Measurements from ENCODE around the gene RASGEF1B.
"Not testable (repeated sequence)": the region's sequence is repeated elsewhere in the genome, so short reads cannot be mapped to it uniquely, and the experiment has no call there.

RASGEF1B gene

DNA sequence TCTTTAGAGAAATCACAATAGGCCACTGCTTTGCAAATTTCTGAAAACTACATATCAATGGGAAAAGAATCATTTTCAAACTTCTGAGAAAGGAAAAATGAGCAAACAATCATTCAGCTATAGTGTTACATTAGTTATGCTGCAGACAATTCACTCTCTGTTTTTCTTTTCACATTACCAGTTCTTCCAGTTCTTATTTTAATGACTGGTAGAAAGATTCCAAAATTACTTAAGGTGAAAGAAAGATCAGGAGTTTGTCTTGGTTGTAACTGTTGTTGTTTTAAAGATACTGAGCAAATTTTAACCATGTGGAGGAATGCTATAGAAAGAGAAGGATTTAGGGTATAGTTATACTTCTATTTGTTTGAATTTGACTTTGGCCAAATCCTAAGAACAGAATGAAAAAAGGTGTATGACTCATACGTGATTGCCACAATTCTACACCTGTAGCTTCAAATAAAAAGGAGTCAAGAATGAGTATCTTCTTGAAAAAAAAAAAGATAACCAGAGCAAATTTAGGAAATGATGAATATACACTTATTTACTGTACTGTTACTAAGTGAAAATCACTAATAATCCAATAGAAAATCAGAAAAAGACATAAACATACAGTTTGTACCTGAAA lies 21.0 kb upstream of the RASGEF1B start:
- Histone ChIP-seq H3K9me3 (ENCODE audit: control insufficient read depth, insufficient read depth, low read length) (no peaks in the 10 kb centered on the region), H3K4me3 (ENCODE audit: low read depth, low read length) (no peak overlapping the region), H3K4me1 (ENCODE audit: control insufficient read depth, insufficient read depth, low read length) (no peaks in the 10 kb centered on the region), H3K9ac (ENCODE audit: low read depth, low read length) (no peak overlapping the region), H3K36me3 (ENCODE audit: control insufficient read depth, insufficient read depth, low read length) (no peaks in the 10 kb centered on the region), H3K27me3 (ENCODE audit: control insufficient read depth, insufficient read depth, low read length) (no peaks in the 10 kb centered on the region)

DNA sequence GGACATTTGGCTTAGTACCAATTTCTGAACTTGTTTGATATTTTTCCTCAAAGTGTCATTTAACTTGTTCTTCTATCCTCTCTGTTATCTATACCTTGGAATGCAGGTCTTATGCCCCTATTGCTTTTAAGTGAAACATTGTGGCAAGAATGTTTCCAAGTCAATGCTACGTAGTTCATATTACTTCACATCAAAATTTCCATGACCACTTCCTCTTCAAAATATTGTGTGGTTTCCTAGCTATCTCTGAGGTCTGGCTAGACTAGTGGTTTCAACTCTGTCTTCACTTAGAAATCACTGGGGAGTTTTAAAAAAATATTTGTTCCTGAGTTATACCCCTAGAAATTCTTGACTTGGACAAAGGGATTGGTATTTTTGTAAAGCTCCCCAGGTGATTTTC lies 20.2 kb upstream of the RASGEF1B start:
- Histone ChIP-seq H3K27me3 (ENCODE audit: control insufficient read depth, insufficient read depth, low read length) (no peaks in the 10 kb centered on the region), H3K9me3 (ENCODE audit: control insufficient read depth, insufficient read depth, low read length) (no peaks in the 10 kb centered on the region), H3K36me3 (ENCODE audit: control insufficient read depth, insufficient read depth, low read length) (no peaks in the 10 kb centered on the region), H3K9ac (ENCODE audit: low read depth, low read length) (no peak overlapping the region), H3K4me3 (ENCODE audit: low read depth, low read length) (no peak overlapping the region), H3K4me1 (ENCODE audit: control insufficient read depth, insufficient read depth, low read length) (no peaks in the 10 kb centered on the region)

DNA sequence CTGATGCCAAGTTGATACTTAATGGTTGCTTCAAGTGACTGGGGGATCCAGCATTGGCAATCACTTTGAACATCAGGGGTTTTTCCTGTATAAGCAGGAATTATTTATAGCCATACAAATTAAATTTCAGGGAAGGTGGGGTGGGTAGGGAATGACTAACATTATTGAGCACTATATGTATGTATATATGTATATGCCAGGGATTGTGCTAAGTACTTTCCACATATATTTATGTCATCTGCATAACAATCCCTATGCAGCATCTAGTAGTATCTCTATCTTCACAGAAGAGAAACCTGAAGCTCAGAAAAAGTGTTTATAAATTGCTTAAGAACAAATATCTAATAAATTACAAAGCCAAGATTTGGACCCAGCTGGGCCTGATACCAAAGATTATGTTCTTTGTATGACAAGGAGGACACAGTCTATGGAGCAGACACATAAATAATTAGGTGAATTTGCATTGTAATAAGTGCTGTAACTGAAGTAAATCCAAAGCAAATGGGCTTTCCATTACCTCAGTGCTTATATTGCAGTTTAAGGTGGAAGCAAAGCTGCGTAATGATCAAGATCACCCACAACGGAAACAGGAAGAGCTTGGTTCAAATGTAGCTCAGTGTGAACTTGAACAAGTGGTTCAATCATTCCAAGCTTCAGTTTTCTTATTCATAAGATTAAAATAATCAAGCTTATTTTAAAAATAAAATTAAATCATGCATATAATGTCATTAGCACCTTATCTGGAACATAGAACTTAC lies 18.9 kb upstream of the RASGEF1B start:
- H3K9me3 ChIP-seq (ENCODE audit: control insufficient read depth, insufficient read depth, low read length): no peaks in the 10 kb centered on the region
- H3K4me1 ChIP-seq (ENCODE audit: control insufficient read depth, insufficient read depth, low read length): peaks cover 12% of the 10 kb centered on the region
- H3K27me3 ChIP-seq (ENCODE audit: control insufficient read depth, insufficient read depth, low read length): no peaks in the 10 kb centered on the region
- no peak overlapping the region for H3K9ac ChIP-seq (ENCODE audit: low read depth, low read length)
- H3K4me3 ChIP-seq (ENCODE audit: low read depth, low read length): no peak overlapping the region
- H3K36me3 ChIP-seq (ENCODE audit: control insufficient read depth, insufficient read depth, low read length): no peaks in the 10 kb centered on the region

DNA sequence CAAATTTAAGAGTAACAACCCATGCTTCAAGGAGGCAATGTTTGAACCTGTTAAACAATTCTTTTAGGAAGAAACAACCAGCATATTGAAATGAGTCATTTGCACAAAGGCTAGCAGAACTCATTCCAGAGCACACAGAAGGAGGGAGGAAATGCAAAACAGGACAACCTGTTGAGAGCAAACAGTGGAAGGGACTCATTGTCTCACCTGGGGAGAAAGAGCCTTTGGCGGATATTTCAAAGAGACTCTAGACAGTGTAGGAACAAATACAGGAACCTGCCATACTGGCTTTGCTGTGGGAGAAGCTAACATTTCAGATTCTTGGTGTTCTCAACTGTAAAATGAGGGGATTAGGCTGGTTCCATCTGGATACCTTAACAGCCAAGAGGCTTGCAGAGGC lies 14.8 kb upstream of the RASGEF1B start:
- H3K4me1 ChIP-seq (ENCODE audit: control insufficient read depth, insufficient read depth, low read length): peaks cover 16% of the 10 kb centered on the region
- no peak overlapping the region for H3K9ac ChIP-seq (ENCODE audit: low read depth, low read length)
- H3K27me3 ChIP-seq (ENCODE audit: control insufficient read depth, insufficient read depth, low read length): no peaks in the 10 kb centered on the region
- no peaks in the 10 kb centered on the region for H3K9me3 ChIP-seq (ENCODE audit: control insufficient read depth, insufficient read depth, low read length)
- H3K36me3 ChIP-seq (ENCODE audit: control insufficient read depth, insufficient read depth, low read length): no peaks in the 10 kb centered on the region
- no peak overlapping the region for H3K4me3 ChIP-seq (ENCODE audit: low read depth, low read length)

DNA sequence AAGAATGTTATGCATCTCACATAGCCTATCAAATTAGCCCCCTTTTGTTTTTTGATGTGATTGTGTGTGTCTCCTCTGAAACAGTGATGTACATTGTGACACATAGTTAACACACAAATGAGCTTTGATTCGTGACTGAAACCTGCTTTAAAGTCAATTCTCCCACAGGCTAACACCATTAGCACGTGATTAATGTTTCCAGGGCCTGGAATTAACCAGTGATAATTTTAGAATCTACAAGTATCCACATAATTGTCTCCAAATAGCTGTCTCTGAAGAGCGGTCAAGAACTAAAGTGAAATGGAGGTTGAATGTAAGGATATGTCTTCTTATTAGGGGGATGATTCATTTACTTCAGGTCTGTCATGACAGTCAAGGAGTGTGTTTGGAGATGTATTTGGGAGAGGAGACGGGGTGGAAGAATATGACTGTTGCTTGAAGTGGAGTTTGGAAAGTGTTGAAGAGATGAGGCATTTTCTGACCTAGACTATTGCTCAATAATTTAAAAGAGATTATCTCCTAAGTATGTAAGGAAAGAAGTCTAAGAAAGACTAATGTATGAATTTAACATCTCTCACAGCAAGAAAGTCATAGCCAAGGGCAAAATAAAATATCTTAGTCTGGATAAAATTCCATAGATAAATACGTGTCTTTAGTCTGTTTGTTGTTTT lies 13.7 kb upstream of the RASGEF1B start:
- Histone ChIP-seq H3K4me3 (ENCODE audit: low read depth, low read length) (no peak overlapping the region), H3K9me3 (ENCODE audit: control insufficient read depth, insufficient read depth, low read length) (no peaks in the 10 kb centered on the region), H3K27me3 (ENCODE audit: control insufficient read depth, insufficient read depth, low read length) (no peaks in the 10 kb centered on the region), H3K36me3 (ENCODE audit: control insufficient read depth, insufficient read depth, low read length) (no peaks in the 10 kb centered on the region), H3K4me1 (ENCODE audit: control insufficient read depth, insufficient read depth, low read length) (peaks cover 16% of the 10 kb centered on the region), H3K9ac (ENCODE audit: low read depth, low read length) (no peak overlapping the region)

DNA sequence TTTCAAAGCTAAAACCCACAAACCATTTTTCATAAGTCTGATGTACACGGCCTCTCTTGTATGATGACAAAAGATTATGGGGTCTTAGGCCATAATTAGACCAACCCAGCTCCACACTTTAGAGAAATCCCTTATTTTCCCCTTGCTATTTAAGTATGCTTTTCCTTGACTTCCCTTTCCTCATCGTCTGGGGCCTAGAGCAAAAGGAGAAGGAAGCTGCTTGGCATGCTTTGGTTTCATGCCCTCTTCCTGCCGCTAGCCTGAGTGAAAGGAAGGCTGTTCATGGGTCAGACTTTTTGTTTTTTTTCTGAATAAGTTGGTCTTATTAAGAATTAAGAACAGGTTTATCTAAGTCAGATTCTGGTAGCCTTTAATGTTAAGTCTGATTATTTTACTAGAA lies 10.6 kb upstream of the RASGEF1B start:
- Histone ChIP-seq H3K36me3 (ENCODE audit: control insufficient read depth, insufficient read depth, low read length) (no peaks in the 10 kb centered on the region), H3K9ac (ENCODE audit: low read depth, low read length) (no peak overlapping the region), H3K9me3 (ENCODE audit: control insufficient read depth, insufficient read depth, low read length) (no peaks in the 10 kb centered on the region), H3K4me1 (ENCODE audit: control insufficient read depth, insufficient read depth, low read length) (peaks cover 16% of the 10 kb centered on the region), H3K27me3 (ENCODE audit: control insufficient read depth, insufficient read depth, low read length) (no peaks in the 10 kb centered on the region), H3K4me3 (ENCODE audit: low read depth, low read length) (no peak overlapping the region)

DNA sequence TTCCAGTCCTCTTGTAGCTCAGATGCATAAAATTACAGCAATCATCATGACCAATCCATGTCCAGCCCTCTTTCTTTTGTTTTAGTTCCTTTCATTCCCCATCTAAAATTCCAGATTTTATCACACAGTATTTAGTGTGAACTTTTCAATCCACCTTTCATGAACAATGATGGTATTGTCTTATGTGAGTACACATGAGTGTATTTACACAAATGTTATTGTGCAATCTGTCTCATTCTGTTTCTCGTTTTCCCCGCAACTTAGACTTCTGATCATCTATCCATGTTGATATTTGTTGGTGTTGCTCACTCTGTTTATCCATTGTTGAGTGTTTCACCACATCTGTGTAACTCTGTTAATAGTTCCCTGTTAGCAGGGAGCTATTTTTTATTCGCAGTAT lies 9.4 kb upstream of the RASGEF1B start:
- H3K4me1 ChIP-seq (ENCODE audit: control insufficient read depth, insufficient read depth, low read length): peaks cover 10% of the 10 kb centered on the region
- H3K36me3 ChIP-seq (ENCODE audit: control insufficient read depth, insufficient read depth, low read length): no peaks in the 10 kb centered on the region
- H3K4me3 ChIP-seq (ENCODE audit: low read depth, low read length): no peak overlapping the region
- no peaks in the 10 kb centered on the region for H3K27me3 ChIP-seq (ENCODE audit: control insufficient read depth, insufficient read depth, low read length)
- no peak overlapping the region for H3K9ac ChIP-seq (ENCODE audit: low read depth, low read length)
- no peaks in the 10 kb centered on the region for H3K9me3 ChIP-seq (ENCODE audit: control insufficient read depth, insufficient read depth, low read length)

DNA sequence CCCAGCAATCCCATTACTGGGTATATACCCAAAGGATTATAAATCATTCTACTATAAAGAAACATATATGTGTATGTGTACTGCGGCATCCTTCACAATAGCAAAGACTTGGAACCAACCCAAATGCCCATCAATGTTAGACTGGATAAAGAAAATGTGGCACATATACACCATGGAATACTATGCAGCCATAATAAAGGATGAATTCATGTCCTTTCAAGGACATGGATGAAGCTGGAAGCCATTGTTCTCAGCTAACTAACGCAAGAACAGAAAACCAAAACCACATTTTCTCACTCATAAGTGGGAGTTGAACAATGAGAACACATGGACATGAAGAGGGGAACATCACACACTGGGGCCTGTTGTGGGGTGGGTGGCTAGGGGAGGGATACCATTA lies 7.9 kb upstream of the RASGEF1B start:
- H3K9ac ChIP-seq (ENCODE audit: low read depth, low read length); H3K4me1 ChIP-seq (ENCODE audit: control insufficient read depth, insufficient read depth, low read length); H3K36me3 ChIP-seq (ENCODE audit: control insufficient read depth, insufficient read depth, low read length); H3K27me3 ChIP-seq (ENCODE audit: control insufficient read depth, insufficient read depth, low read length); H3K9me3 ChIP-seq (ENCODE audit: control insufficient read depth, insufficient read depth, low read length); H3K4me3 ChIP-seq (ENCODE audit: low read depth, low read length): not testable (repeated sequence)

DNA sequence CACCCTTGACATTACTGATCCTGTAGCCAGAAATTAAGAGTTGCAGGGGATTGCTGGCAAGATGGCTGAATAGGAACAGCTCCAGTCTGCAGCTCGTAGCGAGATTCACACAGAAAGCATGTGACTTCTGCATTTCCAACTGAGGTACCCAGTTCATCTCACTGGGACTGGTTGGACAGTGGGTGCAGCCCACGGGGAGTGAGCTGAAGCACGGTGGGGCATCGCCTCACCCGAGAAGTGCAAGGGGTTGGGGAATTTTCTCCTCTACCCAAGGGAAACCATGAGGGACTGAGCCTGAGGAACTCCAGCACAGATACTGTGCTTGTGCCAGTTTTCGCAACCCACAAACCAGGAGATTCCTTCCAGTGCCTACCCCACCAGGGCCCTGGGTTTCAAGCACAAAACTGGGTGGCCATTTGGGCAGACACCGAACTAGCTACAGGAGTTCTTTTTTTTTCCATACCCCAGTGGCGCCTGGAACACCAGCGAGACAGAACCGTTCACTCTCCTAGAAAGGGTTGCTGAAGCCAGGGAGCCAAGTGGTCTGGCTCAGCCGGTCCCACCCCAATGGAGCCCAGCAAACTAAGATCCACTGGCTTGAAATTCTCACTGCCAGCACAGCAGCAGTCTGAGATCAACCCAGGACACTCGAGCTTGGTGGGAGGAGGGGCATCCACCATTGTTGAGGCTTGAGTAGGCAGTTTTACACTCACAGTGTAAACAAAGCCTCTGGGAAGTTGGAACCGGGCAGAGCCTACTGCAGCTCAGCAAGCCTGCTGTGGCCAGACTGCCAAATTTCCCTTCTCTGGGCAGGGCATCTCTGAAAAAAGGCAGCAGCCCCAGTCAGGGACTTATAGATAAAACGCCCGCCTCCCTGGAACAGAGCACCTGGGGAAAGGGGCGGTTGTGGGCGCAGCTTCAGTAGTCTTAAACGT lies 1.9 kb upstream of the RASGEF1B start:
- not testable (repeated sequence) for H3K4me1 ChIP-seq (ENCODE audit: control insufficient read depth, insufficient read depth, low read length); H3K4me3 ChIP-seq (ENCODE audit: low read depth, low read length); H3K9me3 ChIP-seq (ENCODE audit: control insufficient read depth, insufficient read depth, low read length); H3K36me3 ChIP-seq (ENCODE audit: control insufficient read depth, insufficient read depth, low read length); H3K9ac ChIP-seq (ENCODE audit: low read depth, low read length)
- H3K27me3 ChIP-seq (ENCODE audit: control insufficient read depth, insufficient read depth, low read length): peaks cover 19% of the 10 kb centered on the region

DNA sequence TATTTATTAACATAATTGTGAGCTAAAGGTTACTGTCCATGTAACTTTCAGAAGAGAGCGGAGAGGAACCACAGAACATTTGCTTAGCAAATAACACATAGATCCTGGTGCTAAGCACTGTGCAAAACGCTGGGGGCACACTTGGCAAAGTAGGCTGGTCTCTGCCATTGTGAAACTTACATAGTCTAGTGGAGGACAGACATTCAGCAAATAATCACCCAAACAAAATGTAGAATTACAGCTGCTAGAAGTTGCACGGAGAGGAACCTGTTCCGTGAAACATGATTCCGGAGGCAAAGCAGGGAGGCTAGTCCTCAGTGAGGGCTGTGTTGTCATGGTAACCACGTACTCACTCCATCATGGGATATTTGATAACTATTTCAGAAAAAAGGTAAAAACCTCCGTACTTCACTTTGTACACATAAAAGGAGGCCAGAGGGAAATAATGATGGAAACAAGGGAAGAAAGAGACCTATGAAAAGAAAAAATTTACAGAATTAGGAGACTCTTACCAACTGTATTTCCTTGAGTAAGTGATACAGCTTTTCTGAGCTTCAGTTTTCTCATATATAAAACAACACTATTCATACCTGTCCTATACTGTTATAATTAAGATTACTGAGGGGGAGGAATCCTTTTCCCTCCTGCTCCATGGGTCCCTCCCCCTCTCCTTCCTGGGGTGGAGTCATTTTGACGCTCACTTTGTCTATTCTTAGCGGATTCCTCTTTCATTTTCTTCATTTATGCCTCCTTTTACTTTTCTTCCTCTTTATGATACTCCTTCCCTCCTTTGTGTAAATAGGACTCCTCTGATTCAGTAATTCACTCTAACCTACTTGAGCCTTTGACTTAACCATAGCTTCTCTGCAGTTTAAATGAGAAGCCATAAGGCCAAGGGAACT lies 825 bp upstream of the RASGEF1B start:
- peaks cover 19% of the 10 kb centered on the region for H3K27me3 ChIP-seq (ENCODE audit: control insufficient read depth, insufficient read depth, low read length)
- no peak overlapping the region for H3K9ac ChIP-seq (ENCODE audit: low read depth, low read length)
- peak overlapping the region; percentile 75 for H3K4me3 ChIP-seq (ENCODE audit: low read depth, low read length)
- no peaks in the 10 kb centered on the region for H3K36me3 ChIP-seq (ENCODE audit: control insufficient read depth, insufficient read depth, low read length)
- H3K4me1 ChIP-seq (ENCODE audit: control insufficient read depth, insufficient read depth, low read length): no peaks in the 10 kb centered on the region
- no peaks in the 10 kb centered on the region for H3K9me3 ChIP-seq (ENCODE audit: control insufficient read depth, insufficient read depth, low read length)

DNA sequence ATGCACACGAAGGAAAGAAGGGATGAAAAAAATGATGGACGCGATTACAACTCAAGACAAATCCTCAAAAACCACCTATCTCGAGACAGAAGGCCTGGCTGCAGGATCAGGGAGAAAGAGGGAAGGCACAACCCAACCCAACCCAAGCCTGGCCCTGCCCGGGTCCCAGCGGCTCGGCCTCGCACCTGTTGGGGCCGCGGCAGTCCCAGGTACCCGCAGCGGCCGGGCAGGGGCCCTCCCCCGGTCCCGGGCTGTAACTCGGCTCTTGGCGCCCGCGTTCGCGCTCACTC lies 464 bp downstream of the RASGEF1B start:
- peak overlapping the region; percentile 75 for H3K4me3 ChIP-seq (ENCODE audit: low read depth, low read length)
- H3K4me1 ChIP-seq (ENCODE audit: control insufficient read depth, insufficient read depth, low read length): no peaks in the 10 kb centered on the region
- H3K9me3 ChIP-seq (ENCODE audit: control insufficient read depth, insufficient read depth, low read length): no peaks in the 10 kb centered on the region
- no peaks in the 10 kb centered on the region for H3K36me3 ChIP-seq (ENCODE audit: control insufficient read depth, insufficient read depth, low read length)
- H3K27me3 ChIP-seq (ENCODE audit: control insufficient read depth, insufficient read depth, low read length): peaks cover 19% of the 10 kb centered on the region
- no peak overlapping the region for H3K9ac ChIP-seq (ENCODE audit: low read depth, low read length)

Measured in iPS-15b (cell line).